LNCaP clone FGC (cell line): ENCODE results near the gene CNTN5.

Experiments used
- DNase-seq: peaks from one replicate; pipeline ENCODE4 v3.0.0-alpha.2; 2011; ENCODE audit warnings: low read depth
- H3K4me3 ChIP-seq: 2 replicates; pipeline ENCODE4 v1.5.1; 2011; ENCODE audit warnings: mild to moderate bottlenecking, low read depth, low read length, control low read depth
- CTCF ChIP-seq: IDR thresholded peaks from 2 replicates; pipeline ENCODE4 v1.5.1; 2012; ENCODE audit warnings: mild to moderate bottlenecking; ENCODE audit not compliant: control insufficient read depth, insufficient read depth; ENCODE audit errors: extremely low read depth

Gene CNTN5

GRCh38 chr11:99671808-99672409 lies 651.2 kb downstream of the CNTN5 start:
- DNase-seq, result no peak
- TF ChIP-seq CTCF, result no peak
- H3K4me3 ChIP-seq, result no peak overlapping the region

DNA sequence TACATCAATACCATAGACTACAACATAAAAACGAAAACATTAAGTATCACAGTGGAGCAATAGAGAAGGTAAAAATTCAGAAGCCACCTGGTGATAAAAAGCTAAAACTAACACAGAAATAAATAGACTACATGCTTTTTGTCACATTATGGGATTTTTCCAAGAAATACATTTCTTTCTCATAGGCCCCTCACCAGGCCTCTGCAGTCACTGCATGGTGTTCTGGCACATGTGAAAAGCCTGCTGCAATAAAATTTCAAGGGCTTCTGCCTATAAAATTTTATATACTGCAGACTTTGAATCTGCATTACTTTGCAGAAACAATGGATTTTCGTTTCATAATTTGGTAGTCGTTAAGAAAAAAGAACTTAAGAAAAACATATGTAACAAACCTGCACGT lies 655.5 kb downstream of the CNTN5 start:
- H3K4me3 ChIP-seq, result no peak overlapping the region
- TF ChIP-seq CTCF, result no peak
- DNase-seq, result peak; percentile 4

GRCh38 chr11:99682171-99682570 lies 661.4 kb downstream of the CNTN5 start:
- H3K4me3 ChIP-seq, result no peak overlapping the region
- no peak for DNase-seq
- no peak for TF ChIP-seq CTCF

GRCh38 chr11:99682646-99683045 lies 661.9 kb downstream of the CNTN5 start:
- TF ChIP-seq CTCF, result no peak
- DNase-seq, result no peak
- no peak overlapping the region for H3K4me3 ChIP-seq

GRCh38 chr11:99683933-99684332 lies 663.2 kb downstream of the CNTN5 start:
- no peak overlapping the region for H3K4me3 ChIP-seq
- TF ChIP-seq CTCF, result no peak
- no peak for DNase-seq

DNA sequence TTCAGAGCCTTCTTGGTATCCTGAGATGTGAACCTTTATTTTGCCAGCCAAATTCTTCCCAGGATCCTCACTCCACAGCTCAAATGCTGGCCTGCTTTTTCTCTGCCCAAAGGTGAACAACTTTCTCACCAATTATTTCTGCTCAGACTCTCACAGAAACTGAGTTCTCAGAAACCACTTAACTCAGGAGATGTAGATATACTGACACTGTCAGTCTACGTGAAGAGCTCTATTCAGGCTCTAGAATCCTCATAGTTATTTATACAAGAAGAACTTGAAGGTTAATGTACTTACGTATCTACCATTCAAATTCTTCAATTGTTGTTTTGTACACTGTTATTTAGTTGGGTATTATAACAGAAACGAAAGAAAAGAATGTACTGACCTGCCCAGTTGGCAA lies 666.1 kb downstream of the CNTN5 start:
- DNase-seq, result no peak
- TF ChIP-seq CTCF, result no peak
- no peak overlapping the region for H3K4me3 ChIP-seq

DNA sequence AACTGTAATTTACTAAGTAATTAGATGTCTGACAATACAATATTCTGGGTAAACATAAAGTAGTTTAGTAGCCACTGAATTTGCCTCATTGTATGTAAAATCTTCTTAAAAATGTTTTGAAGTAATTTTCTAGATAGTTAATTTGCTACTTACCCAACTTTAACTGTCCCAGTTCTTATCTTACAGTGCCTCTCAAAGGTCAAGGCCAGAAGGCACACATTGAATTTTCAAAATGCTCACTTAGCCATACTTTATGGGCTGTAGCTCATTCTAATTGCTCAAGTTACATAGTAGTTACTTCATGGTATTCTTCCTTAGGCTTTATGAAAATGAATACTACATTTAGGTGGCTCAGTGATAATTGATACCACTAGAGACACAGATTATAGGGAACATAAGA lies 666.6 kb downstream of the CNTN5 start:
- no peak for DNase-seq
- TF ChIP-seq CTCF, result peak; percentile 40
- H3K4me3 ChIP-seq, result no peak overlapping the region
